ENCODE measurements around the gene SCARB2.
A peak's percentile ranks its signal among the peaks of the same experiment; 100 is the strongest.

SCARB2 gene

GRCh38 chr4:76226418-76226817 is 12.8 kb upstream of the SCARB2 start:
- DNase-seq (ENCODE audit: low read depth): no peak

GRCh38 chr4:76224171-76224570 is 10.5 kb upstream of the SCARB2 start:
- DNase-seq (ENCODE audit: low read depth): no peak

- peak; percentile 89 for DNase-seq (ENCODE audit: low read depth)
These were observed 5.9 kb upstream of the SCARB2 start for GRCh38 chr4:76219299-76220055.

- no peak for DNase-seq (ENCODE audit: low read depth)
These were observed 3.6 kb upstream of the SCARB2 start for GRCh38 chr4:76216975-76217814.

GRCh38 chr4:76216524-76216923 is 2.9 kb upstream of the SCARB2 start:
- DNase-seq (ENCODE audit: low read depth): no peak

GRCh38 chr4:76215077-76215476 is 1.5 kb upstream of the SCARB2 start:
- no peak for DNase-seq (ENCODE audit: low read depth)

GRCh38 chr4:76214177-76214675 is 602 bp upstream of the SCARB2 start:
- DNase-seq (ENCODE audit: low read depth): no peak

GRCh38 chr4:76212851-76213414 is 691 bp downstream of the SCARB2 start:
- DNase-seq (ENCODE audit: low read depth): peak; percentile 46

GRCh38 chr4:76211769-76212708 is 1.6 kb downstream of the SCARB2 start:
- no peak for DNase-seq (ENCODE audit: low read depth)

GRCh38 chr4:76210452-76210851 is 3.2 kb downstream of the SCARB2 start:
- DNase-seq (ENCODE audit: low read depth): no peak

GRCh38 chr4:76209881-76210280 is 3.7 kb downstream of the SCARB2 start:
- DNase-seq (ENCODE audit: low read depth): no peak

GRCh38 chr4:76208005-76208765 is 5.4 kb downstream of the SCARB2 start:
- peak; percentile 90 for DNase-seq (ENCODE audit: low read depth)

GRCh38 chr4:76207549-76207948 is 6.1 kb downstream of the SCARB2 start:
- no peak for DNase-seq (ENCODE audit: low read depth)

- DNase-seq (ENCODE audit: low read depth): peak; percentile 48
These were observed 7.2 kb downstream of the SCARB2 start for GRCh38 chr4:76206222-76206942.

- DNase-seq (ENCODE audit: low read depth): no peak
These were observed 8.1 kb downstream of the SCARB2 start for GRCh38 chr4:76205476-76205875.

GRCh38 chr4:76204936-76205335 is 8.7 kb downstream of the SCARB2 start:
- no peak for DNase-seq (ENCODE audit: low read depth)

- DNase-seq (ENCODE audit: low read depth): peak; percentile 32
These were observed 10.1 kb downstream of the SCARB2 start for GRCh38 chr4:76203541-76203940.

GRCh38 chr4:76201276-76201675 is 12.3 kb downstream of the SCARB2 start:
- no peak for DNase-seq (ENCODE audit: low read depth)

- no peak for DNase-seq (ENCODE audit: low read depth)
These were observed 12.8 kb downstream of the SCARB2 start for GRCh38 chr4:76200771-76201231.

- no peak for DNase-seq (ENCODE audit: low read depth)
These were observed 13.9 kb downstream of the SCARB2 start for GRCh38 chr4:76199664-76200211.
